HG03196 (cell line): ENCODE data around the gene MAD1L1.

ENCODE experiments used
- ATAC-seq: cut with Tn5 transposase; IDR thresholded peaks from one replicate; pipeline ENCODE4 v1.9.1; 2021; ENCODE audit not compliant: unreplicated experiment

MAD1L1 gene

DNA sequence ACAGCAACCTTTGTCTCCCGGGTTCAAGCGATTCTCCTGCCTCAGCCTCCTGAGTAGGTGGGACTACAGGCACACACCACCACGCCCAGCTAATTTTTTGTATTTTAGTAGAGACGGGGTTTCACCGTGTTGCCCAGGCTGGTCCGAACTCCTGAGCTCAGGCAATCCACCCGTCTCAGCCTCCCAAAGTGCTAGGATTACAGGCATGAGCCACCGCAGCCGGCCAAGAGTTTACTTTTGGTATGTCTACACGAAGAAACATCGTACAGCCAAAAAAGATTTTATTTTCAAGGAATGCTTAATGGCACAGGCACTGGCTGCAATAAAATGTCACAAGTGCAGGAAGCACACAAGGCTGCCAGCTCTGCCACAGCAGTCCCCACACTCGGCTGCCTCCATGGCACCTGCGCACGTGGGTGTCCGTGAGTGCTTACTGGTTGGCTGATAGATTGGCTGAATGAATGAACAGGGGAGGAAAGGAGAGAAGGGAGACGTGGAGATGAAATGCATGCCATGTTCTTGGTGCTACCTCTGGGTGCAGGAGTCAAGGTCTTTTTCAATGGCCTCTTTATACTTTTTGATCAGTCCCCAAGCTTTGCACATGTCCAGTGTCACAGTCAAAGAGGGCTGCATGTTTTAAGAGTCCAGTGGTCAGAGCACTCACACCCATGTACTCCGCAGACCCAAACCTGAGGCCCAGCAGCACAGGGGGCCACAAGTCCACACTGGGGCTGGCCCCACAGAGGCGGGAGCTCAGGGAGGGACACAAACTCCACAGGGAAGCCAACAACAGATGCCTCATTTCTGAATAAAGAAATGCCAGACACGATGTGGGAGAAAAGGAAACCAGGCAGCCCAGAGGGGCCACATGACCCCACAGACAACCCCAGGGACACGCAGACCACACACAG, 198.2 kb downstream of the MAD1L1 start:
- ATAC-seq = no peak

DNA sequence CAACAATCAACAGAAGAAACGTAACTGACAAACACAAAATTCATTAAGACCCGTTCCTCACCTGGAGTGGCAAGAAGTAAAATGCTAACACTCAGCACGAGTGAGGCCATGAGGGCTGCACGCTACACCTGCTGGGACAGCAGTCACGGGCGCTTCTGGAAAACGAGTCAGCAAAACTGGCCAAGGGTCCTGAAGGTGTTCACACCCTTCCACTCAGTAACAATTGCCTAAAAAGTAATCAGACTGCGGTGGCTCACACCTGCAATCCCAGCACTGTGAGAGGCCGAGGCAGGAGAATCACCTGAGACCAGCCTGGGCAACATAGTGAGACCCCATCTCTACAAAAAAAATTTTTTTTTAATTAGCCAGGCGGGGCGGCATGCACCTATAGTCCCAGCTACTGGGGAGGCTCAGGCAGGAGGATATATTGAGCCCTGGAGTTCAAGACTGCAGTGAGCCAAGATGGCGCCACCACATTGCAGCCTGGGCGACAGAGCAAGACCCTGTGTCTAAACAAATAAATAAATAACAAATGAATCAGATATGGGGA, 199.1 kb downstream of the MAD1L1 start:
- ATAC-seq = no peak

DNA sequence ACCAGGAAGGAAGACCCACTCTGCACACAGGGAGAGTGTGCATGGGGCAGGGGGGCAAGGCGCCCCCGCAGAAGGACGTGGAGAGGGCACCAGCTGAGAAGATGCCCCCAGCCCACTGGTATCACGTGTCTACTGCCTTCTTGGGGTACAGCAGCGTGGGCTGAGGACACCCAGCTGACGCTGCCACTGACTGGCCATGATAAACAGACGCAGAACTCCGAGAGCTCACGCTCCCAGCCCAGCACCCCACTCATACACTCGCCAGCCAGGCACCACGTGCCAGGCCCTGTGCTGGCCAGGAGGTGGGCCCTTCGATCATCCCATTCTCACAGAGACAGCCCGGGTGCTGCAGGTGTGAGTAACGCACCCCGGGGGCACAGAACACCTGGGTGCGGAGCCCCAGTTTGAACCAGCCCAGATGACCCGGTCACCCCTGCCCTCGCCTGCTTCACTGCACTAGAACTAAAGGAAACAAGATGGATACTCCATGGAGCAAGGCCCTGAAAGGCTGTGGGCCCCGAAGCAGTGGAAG, 199.8 kb downstream of the MAD1L1 start:
- ATAC-seq = no peak

DNA sequence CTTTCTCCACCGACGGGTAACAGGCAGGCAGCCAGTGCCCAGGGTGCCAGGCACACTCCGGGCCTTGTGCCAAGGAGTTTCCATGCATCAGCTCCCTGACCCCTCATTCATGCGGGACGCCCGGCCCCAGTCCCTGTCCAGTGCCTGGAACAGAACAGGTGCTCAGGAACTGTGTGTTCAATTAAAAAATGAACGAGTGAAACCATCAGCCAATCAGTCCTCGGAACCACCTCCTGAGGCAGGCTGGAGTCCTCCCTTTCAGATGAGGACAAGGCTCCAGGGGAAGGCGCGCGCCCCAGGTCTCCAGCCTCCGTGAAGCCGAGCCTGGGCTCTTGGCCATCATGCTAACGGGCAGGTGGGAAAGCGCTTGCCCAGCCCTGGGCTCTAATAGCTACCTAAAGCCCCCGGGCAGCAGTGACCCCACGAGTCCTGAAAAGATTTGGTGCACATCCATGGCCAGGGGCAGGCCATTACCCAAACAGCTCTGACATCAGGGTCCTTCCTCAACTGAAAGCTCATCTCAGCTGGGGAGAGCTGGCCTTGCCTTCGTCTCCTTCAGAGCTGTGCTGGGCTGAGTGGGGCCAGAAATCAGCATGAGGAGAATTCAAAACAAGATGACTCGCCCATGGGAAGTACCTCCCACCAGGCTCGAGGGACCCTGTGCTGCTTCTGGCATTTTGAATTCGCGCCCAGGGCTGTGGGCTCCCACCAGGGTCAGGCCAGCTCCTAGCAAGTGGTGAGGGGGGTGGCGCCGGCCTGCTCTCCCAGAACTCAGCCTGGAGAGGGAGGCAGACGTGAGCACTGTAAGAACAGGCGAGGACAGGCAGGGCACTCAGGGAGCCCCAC, 200.5 kb downstream of the MAD1L1 start:
- no peak for ATAC-seq

DNA sequence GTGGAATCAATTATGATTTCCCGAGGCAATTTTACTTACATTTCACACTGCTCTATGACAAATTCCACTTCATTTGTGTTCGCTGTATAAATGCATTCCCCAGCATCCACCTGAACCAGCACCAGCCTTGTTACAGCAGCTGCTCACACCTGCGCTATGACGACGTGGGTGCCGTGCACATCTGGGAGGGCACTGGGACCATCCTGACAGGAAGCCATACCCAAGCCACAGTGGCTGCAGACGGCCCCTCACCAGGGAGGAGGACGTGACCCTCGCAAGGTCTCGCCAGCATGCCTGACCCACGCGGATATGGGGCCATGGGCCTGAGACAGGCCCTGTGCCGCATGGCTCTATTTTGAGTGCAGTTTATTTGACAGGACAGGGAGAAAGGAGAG, 201.3 kb downstream of the MAD1L1 start:
- no peak for ATAC-seq

DNA sequence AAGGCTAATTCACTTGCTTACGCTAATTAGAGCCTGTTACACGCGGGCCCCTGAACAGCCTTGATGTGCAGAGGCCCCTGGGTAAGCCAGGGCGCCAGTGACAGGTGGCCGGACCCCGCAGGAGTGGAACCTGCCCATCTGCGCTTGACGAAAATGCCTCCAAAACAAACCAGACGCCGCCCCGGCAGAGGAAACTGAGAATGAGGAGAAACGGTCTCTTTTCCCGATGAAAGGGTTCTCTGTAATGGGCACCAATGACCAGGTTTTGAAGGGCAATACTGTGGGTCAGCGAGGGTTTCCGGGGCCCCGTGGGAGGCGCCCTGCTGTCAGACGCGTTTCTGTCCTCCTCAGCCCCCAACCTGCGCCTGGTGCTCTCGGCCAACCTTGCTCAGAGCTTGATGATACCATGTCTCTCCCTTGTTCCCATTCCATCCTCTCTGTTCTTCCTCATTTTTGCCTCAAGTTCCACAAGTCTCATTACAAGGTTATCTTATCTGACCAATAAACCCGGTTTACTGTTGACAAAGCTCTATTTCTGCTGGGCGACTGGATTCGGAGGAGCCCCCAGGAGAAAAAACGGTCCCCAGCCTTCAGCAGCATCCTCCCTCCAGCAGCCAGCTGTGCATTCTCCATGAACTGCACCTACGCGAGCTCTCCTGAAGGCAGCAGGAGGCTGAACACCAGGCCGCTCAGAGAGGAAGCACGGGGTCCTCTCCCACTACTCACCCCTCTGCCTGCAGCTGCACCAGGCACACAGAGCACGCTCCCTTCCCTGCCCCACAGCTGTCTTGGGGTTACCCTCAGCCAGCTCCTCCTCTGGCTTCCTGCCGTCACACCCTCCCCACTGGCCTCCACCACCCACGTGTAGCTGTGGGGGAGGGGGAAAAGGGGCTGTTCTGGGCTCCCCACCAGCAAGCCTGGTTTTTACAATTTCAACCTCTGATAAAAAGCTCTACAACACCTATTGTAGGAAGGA, 202.0 kb downstream of the MAD1L1 start:
- no peak for ATAC-seq

DNA sequence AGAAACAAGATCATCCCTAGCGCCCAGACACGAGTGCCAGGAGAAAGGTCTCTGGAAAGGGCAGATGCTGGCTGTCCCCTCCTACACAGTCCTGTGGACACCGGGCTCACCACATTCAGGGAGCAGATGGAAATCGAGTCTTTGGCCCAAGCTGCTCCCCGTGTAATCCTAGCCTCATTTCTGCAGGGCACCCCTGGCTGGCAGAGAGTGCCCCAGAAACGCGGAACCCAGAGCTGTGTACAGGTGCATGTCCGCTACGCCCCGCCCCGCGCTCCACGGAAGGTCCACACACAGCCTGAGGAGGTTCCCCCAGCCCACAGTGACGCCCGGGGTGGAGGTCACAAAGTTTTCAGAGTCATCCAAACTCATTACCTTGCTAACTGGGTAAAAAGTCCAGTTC, 202.8 kb downstream of the MAD1L1 start:
- ATAC-seq = no peak

DNA sequence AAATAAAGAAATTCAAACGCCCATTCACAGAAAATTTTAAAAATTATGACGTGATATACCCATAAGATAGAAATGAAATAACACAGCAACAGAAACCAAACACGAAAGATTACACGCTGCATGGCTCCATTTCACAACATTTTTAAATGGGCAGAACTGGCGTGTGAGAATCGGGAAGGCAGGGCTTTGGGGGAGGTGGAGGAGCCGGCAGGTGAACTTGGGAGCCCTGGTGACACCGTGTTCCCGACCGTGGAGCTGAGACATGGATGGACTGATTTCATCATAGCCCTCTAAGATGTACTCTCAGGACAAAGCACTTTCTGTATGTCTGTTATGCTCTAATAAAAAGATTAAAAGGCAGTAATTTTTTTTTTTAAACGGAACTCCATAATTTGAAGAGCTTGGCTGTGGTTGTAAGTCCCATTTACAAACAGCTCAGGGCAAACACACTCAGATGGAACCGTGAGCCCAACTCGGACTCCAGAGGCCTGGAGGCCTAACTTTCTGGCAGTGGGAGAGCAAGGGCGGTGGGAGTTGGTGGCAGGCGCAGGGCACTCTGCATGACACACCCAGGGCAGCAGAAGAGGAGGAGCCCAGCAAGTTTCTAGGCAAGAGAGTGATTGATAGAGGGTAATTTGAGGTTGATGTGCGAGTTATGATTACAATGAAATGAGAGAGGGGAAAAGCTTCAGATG, 203.4 kb downstream of the MAD1L1 start:
- ATAC-seq = no peak

DNA sequence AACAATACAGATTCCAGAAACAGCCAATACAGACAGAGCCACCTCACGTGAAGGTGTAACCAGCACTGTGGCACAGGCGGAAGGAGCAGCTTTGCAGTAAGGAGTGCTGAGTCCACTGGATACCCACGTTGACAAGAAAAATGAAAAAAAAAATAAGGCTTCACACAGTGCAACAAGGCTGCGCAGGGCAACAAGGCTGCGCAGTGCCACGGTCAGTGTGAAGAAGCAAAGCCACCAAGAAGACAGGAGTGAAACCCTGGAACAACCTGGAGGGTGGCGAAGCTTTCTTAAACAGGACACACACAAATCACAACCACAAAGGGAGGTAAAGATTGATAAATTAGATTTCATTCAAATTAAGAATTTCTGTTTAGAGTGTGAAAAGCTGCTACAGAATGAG, 204.0 kb downstream of the MAD1L1 start:
- ATAC-seq = no peak

DNA sequence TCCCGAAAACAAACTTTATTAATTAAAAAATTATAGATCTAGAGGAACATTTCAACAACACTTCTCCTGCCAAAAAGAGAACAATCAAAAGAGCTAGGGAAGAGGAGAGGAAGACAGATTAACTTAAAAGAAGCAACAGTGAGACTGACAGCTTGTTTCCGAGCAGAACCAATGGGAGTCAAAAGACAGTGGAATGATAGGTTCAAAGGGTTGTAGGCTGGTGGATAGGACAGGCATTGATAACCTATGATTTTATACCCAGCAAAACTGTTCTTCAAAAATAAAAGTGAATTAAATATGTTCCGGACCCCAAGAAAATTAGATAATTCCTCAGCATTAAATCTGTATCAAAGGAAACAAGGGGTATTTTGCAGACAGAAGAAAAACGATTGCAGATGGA, 207.6 kb downstream of the MAD1L1 start:
- ATAC-seq = no peak

DNA sequence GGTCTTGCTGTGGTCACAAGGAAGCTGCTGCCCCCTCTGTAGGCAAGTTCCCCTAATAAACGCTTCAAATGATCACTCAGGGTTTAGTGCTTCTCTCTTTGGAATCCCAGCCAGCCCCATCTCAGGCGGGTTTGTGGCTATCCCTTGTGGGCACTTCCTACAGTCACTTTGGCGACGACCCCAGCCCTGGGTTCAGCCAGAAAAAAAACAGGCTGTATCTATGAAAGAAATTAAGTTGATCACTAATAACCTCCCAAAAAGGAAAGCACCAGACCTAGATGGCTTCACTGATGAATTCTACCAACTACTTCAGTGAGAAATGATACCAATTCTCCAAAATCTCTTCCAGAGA, 208.2 kb downstream of the MAD1L1 start:
- ATAC-seq = no peak

DNA sequence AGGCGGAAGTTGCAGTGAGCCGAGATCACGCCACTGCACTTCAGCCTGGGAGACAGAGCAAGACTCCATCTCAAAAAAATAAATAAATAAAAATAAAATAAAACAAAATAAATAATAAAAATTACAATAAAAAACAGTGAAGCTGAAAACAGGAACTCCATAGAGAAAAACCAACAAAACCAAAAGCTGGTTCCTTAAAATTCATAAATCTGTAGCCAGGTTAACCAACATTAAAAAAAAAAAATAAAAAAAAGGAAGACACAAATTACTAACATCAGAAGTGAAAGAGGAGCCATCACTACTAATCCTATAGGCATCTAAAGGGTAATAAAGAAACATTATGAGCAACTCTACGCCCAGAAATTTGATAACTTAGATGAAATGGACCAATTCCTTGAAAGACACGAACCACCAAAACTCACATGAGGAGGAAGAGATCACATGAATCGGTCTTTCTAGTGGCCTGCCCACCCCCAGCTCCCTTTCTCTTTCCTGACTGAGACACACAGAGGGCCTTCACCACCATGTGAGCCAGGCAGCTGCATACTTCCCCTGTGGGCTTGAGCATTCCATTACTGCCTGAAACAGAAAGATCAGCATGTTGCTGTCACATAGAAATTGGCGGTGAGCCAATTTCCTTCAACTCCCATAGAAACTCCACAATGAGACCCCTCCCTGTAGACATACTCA, 208.7 kb downstream of the MAD1L1 start:
- ATAC-seq = no peak

DNA sequence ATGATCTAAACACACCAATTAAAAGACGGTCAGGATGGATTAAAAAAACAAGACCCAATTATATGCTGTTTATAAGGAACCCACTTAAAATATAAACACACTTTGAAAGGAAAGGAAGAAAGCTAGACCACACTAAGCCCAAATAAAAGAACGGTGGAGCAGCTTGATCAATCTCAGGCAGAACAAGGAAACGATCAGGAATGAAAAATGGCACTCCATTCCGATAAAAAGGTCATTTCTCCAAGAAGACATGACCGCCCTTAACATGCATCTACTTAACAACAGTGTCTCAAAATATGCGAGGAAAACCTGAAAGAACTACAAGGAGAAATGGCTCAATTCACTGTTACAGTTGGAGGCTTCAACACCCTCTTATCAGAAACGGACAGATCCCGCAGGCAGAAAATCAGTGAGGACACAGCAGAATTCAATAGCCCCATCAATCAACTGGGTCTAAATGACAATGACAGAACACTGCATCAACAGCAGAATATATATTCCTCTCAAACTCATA, 210.0 kb downstream of the MAD1L1 start:
- ATAC-seq = no peak

DNA sequence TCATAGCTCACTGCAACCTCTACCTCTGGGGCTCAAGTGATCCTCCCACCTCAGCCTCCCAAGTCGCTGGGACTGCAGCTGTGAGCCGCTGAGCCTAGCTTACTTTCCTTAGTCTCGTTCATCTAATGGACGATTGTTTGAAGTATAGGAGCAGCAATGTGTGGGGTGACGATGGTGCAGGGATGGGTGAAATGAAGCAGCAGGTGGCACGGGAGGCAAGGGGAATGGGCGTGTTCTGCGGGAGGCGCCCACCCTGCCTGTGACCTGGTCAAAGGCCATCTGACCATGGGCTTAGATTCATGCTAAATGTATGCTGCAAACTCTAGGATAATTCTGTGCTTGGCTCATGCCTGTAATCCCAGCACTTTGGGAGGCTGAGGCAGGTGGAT, 210.7 kb downstream of the MAD1L1 start:
- no peak for ATAC-seq

DNA sequence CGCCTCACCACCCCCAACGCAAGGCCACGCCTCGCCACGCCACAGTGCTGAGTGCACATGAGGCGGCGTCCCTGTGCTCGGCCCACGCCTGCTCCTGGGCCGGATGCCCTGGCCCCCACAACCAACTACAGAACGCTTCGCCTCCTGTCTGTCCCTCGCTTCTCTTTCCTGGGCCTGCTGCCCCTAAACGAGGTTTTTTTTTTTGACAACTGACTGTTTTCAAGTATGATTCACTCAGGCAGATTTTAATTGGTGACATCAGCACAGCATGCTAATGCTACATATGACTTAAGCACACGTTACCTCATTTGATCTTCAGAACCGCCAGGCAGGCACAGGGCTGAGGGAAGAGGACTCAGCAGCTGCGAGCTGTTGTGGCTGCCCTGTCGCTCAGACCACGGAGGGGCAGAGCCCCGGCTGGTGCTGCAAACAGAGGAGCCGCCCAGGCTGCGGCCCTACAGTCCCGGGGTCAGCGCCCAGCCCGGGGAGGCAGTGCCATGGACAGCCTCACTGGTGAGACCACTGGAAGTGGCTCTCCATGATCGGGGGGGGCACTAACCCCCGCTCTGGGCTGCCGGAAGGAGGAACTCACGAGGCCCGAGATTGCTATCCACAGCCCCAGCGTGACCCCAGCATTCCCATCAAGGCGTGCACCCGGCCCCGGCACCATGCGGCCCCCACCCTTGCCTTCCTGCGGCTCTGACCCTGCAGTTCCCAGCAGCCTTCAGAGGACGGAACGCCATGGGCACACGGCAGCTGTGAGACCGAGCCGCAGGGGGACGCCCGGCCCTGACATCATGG, 212.8 kb downstream of the MAD1L1 start:
- no peak for ATAC-seq

DNA sequence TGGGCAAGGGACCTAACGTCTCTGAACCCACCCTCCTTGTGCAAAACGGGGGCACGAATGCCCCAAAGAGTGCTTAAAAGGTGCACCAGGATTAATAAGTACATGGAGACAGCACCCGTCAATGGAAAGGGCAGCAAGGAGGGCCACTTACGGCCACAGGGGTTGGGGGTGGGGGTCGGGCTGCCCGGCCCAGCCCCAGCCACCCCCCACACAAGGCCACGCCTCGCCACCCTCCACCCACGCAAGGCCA, 213.4 kb downstream of the MAD1L1 start:
- ATAC-seq = no peak

DNA sequence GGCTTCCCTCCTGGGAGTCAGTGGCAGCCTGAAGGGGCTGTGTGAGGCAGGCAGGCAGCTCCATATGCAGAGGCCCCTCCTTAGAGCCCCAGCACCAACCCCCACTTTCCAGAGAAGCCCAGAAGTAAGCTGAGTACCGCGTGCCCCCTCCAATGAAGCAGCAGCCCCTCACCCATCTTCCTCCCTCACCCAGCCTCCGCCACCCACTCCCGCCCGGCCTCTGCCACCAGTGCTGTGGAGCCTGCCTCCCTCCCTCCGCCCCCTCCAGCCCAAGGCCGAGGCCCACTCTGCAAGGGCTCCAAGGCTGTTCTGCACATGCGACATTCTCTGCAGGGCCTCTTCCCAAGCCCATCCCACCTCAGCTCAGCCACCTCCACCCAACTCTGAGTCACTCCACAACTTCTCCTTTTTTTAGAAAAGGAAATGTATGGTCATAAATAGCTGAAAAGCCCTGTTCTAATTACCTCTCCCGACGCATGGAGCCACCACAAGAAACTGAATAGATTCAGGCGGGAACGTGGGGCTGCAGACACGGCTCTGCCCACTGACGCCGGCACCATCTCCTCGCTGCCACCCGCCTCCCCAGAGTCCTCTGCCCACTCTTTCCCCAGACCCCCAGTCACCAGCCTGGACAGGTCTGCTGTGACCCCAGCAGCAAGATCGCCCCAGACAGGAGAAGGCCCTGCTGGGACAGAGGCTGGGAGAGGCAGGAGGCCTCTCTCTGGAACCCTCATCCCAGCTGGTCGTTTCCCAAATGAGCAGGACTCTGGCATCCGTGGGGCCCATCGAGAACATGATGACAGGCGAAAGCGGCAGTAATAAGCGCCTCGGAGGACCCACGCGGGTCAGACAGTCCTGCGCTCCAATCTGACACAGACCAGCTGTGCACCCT, 213.9 kb downstream of the MAD1L1 start:
- no peak for ATAC-seq
